ENCODE results near the gene STING1.

The STING1 gene

DNA sequence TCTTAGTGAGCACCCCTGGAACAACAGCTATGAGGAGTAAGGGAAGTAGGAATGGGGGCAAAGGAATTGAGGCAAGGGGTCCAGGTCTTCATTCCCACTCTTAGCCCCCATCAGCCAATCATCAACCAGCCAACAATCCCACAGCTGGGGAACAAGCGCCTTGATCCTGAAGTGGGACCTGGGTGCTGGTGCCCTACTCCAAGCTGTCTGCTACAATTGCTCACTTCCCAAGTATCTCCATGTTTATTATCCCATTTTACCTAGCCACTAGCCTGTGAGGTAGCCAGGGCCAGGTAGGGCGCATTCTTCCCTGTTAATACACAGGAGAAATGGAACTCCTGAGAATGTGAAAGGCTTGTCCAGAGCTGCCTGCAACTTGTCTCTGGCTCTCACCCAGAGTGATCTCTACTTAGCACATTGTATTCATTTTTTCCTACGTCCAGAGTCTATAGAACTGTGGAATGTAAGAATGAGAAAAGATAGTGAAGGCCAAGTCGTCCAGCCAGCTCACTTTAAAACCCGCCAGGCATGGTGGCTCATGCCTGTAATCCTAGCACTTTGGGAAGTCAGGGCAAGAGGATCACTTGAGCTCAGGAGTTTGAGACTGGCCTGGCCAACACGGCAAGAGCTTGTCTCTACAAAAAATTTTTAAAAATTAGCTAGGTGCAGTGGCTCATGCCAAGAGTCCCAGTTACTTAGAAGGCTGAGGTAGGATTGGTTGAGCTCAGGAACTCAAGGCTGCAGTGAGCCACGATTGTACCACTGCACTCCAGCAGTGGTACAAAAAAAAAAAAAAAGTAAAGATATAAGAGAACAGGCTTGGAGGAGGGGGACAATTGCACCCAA is 37.0 kb downstream of the STING1 start:
- in situ Hi-C loops (cut with HindIII; ENCODE audit: low sequenced_read_pairs), result loop anchor here (25.0 kb wide), 1 partner anchor 142 kb away; no protein-coding TSS in a partner anchor

DNA sequence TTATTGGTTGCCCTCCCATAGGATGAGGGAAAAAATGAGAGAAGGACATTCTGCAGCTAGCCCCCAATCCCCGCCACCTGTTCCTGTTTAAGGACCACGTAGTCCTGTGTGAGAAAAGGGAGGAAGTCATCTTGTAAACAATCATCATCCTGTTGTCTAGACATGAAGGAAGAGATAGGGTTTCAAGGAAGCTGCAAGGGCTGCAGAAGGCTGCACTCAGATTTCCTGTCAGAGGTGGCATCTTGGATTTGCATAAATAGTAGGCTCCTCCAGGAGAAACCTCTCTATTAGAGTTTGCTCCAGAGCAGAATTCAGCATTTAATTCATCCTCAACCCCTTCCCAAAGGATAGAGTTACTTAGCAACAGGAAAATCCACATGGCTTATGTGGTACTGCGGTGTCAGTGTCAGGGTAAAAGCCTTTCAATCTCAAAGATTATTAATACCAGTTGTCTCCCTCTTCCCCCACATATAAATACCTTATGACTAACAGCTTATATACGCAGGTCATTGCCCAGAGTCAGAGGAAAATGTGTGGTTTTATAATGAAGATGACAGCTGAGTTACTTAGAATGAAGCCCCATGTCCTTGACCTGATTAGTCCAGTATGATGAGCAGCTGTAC is 38.6 kb downstream of the STING1 start:
- in situ Hi-C loops (cut with HindIII; ENCODE audit: low sequenced_read_pairs), result loop anchor here (25.0 kb wide), 1 partner anchor 143 kb away; no protein-coding TSS in a partner anchor

DNA sequence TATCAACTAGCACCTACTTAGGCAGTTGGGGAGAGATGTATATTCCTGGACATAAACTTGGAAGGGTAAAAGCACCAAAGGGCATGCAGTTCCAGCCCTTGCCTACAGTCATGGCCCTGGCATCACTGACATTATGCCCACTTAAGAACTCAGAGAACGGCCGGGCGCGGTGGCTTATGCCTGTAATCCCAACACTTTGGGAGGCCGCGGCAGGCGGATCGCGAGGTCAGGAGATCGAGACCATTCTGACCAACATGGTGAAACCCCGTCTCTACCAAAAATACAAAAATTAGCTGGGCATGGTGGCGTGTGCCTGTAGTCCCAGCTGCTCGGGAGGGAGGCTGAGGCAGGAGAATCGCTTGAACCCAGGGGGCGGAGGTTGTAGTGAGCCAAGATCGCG is 42.1 kb downstream of the STING1 start:
- in situ Hi-C loops (cut with HindIII; ENCODE audit: low sequenced_read_pairs), result loop anchor here (25.0 kb wide), 1 partner anchor 147 kb away; no protein-coding TSS in a partner anchor

DNA sequence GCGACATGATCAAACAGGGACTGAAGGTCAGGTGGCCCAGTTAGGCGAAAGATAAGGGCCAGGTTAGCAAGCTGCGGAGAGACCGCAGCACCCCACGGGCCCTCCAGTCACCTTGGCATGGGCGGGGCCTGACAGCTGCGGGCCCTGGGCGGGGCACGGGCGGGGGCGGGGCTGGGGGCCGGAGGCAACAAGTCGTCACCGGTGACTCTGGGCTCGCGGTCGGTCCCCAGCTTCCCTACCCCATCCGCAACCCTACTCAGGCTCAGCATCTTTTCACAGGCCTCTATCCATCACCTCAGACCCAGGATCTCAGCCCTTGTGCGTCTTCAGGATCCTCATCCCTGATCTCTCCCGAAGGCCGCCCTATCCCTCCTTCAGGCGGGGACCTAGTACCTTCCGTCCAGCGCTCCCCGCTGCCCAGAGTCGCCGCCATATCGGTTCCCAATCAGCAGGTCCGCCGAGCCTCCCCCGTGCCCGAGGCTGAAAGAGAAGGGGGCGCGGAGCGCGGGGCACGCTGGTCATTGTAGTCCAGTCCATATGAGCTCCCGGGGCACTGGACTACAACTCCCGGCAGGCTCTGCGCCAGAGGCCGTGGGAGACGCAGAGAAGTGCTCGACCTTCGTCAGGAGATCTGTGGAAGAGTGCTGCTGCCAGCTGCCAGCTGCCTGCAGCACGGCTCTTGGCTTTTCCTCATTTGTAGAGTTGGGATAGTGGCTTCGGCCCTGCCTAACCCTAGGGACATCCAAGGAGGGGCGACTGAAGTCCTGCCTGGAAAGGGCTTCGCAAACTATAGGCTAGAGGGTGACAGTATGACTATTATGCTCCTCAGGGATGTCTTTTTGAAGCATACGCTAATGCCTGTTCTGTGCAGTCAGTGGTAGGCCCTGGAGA is 43.3 kb downstream of the STING1 start, which contains the start of gene DNAJC18:
Gene DNAJC18, minus strand, starts transcription at position 513 of the 891 bp plus-strand sequence. Its CDS starts 80 bp downstream, at position 433.
- in situ Hi-C loops (cut with HindIII; ENCODE audit: low sequenced_read_pairs), result loop anchor here (25.0 kb wide), 1 partner anchor 148 kb away; no protein-coding TSS in a partner anchor

DNA sequence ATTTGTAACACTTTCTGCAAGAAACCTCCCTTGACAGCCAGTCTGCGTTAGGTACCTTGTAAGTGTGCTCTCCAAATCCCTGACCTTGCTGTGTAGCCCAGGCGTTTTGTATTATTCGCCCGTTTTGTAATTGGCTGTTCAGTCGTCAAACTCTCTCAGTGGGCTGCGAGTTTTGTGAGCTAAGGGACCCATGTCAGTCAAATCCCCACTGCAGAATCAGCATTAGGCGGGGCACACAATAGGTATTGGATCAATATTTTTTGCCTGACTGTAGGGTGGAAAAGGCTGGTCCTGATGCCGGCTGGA is 43.9 kb downstream of the STING1 start:
- in situ Hi-C loops (cut with HindIII; ENCODE audit: low sequenced_read_pairs), result loop anchor here (25.0 kb wide), 1 partner anchor 149 kb away; no protein-coding TSS in a partner anchor

DNA sequence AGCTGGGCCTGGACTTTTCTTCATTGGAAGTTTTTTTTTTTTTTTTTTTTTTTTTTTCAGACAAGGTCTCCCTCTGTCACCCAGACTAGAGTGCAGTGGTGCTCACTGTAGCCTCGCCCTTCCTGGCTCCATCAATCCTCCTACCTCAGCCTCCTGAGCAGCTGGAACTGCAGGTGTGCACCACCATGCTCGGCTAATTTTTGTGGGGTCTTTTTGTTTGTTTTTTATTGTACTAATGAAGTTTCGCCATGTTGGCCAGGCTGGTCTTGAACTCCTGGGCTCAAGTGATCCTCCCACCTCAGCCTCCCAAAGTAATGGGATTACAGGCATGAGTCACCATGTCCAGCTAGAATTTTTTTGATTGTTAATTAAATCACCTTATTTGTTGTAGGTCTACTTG is 46.9 kb downstream of the STING1 start:
- in situ Hi-C loops (cut with HindIII; ENCODE audit: low sequenced_read_pairs), result loop anchor here (25.0 kb wide), 1 partner anchor 152 kb away; no protein-coding TSS in a partner anchor

DNA sequence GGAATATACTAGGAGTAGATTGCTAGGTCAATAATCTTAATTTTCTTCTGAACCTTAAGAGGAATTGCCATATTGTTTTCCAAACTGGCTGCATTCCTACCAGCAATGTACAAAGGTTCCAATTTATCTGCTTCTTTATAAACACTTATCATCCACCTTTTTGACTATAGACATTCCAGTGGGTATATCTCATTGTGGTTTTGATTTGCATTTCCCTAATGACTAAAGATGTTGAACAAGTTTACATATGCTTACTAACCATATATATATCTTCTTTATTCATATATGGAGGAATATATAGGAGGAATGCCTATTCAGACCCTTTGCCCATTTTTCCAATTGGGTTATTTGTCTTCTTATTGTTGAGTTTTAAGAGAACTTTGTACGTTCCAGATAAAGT is 50.9 kb downstream of the STING1 start:
- in situ Hi-C loops (cut with HindIII; ENCODE audit: low sequenced_read_pairs), result loop anchor here (25.0 kb wide), 1 partner anchor 156 kb away; no protein-coding TSS in a partner anchor

DNA sequence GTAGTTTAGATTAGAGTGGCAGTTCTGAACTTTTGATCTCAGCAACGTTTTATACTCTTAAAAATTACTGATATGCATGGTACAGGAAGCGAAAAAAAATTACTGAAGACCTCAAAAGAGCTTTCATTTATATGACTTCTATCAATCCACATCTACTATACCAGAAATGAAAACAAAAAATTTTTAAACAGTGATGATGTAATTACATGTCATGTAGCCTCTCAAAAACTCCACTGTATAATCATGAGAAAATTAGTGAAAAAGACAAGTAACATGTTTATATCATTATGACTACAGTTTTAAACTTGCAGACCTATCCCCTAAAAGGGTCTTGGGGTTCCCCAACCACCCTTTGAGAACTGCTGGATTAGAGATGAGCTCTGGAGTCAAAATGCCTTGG is 52.5 kb downstream of the STING1 start:
- in situ Hi-C loops (cut with HindIII; ENCODE audit: low sequenced_read_pairs), result loop anchor here (25.0 kb wide), 1 partner anchor 157 kb away; no protein-coding TSS in a partner anchor

DNA sequence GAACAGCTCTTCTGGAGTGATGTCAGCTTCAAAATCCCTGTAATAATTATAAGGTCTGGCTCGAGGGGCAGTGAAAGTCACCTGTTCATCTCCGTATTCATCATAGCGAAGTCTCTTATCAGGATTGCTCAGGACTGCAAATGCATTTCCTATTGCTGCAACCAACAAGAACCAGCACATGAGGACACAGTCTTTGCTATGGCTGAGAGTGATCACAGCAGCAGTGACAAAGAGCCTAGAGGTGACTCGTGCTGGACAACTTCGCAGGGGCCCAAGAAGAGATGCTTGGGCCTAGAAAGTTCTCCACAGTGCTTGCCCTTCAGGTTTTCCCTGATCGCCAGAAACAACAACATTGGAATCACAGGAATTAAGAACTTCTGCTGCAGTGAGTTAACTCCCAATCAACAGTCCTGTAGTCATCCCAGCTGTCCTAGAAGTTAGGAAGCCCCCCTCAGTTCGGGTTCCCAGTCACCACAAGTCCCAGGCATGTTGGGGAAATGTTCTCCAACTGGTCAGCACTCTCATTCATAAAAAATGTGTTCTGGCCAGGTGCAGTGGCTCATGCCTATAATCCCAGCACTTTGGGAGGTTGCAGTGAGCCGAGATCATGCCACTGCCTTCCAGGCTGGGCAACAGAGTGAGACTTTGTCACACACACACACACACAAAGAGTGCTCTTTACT is 56.2 kb downstream of the STING1 start:
- in situ Hi-C loops (cut with HindIII; ENCODE audit: low sequenced_read_pairs), result loop anchor here (25.0 kb wide), 1 partner anchor 161 kb away; no protein-coding TSS in a partner anchor
